ENCODE results near the gene IL19.

The IL19 gene

DNA sequence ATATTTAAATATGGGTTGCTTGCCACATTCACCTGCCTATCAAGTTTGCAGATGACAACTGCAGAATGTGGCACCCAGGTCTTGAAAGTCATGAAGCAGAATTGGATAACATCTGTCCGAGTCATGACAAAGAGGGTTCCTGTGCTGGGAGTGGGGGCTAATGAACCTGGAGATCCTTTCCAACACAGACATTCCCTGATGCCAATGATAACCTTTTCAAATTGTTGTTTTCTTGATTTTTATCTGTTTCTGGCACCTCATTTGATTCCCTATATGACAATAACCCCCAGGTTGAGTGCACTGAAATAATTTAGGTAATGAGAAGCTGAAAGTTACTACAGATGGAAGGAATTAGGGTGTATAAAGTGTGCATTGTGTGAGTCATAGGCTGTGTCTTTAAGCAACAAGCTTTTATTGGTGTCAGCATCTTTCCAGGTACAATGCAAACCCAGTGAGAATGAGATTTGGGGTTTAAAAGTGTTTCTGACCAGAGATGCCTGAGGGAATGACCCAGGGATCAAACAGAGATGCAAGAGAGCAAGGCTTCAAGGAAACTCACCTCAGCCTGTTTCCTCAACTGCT is 33.7 kb downstream of the IL19 start:
- no peaks in the 10 kb centered on the region for H3K9me3 ChIP-seq (ENCODE audit: insufficient read depth, low read depth, low read length)
- H4K20me1 ChIP-seq (ENCODE audit: insufficient read depth, low read length, poor library complexity, severe bottlenecking) = no peaks in the 10 kb centered on the region
- no peak overlapping the region for H2AFZ ChIP-seq (ENCODE audit: low read length)
- H3K36me3 ChIP-seq (ENCODE audit: insufficient read depth, low read length) = no peaks in the 10 kb centered on the region
- H3K9me2 ChIP-seq (replicated peaks; ENCODE audit: low read depth, low read length) = no peaks in the 10 kb centered on the region
- TF ChIP-seq EZH2phosphoT487 (IDR thresholded peaks at IDR 0.05; ENCODE audit: borderline replicate concordance) = no peak
- no peak for TF ChIP-seq CTCF (conservative IDR thresholded peaks at IDR 0.05; ENCODE audit: low read length)
- peak overlapping the region; percentile 41 for H3K4me2 ChIP-seq (ENCODE audit: low read depth, low read length, poor library complexity, severe bottlenecking)
- H3F3A ChIP-seq (ENCODE audit: low read depth) = no peaks in the 10 kb centered on the region
- peak overlapping the region; percentile 50 for H3K9ac ChIP-seq (ENCODE audit: low read depth, low read length, poor library complexity, severe bottlenecking)
- H3K79me2 ChIP-seq (ENCODE audit: insufficient read depth, low read length) = no peaks in the 10 kb centered on the region
- no peak overlapping the region for H3K4me3 ChIP-seq (ENCODE audit: low read length, poor library complexity, severe bottlenecking)
- H3K4me1 ChIP-seq (ENCODE audit: insufficient read depth, low read length, poor library complexity, severe bottlenecking) = peaks cover 52% of the 10 kb centered on the region
- no peaks in the 10 kb centered on the region for H3K27me3 ChIP-seq (ENCODE audit: insufficient read depth, low read length, poor library complexity, severe bottlenecking)

DNA sequence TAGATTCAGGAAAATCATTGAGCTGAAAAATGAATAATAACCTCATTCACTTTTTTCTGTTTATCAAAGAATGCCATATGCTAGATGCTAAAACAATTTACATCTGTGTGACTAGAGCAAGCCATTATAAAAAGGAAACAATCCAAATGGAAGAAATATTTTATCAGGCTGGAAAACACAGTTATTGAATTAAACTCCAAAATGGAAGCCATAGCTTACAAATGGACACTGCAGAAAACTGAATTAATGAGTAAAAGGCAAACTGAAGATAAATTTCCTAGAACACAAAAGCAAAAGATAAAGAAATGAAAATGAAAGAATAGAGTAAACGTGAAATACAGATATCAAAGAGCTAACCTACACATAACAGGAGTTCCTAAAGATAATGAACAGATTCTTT is 34.8 kb downstream of the IL19 start:
- Histone ChIP-seq H3F3A (ENCODE audit: low read depth) (no peaks in the 10 kb centered on the region), H3K27me3 (ENCODE audit: insufficient read depth, low read length, poor library complexity, severe bottlenecking) (no peaks in the 10 kb centered on the region), H3K9me3 (ENCODE audit: insufficient read depth, low read depth, low read length) (no peaks in the 10 kb centered on the region), H2AFZ (ENCODE audit: low read length) (no peak overlapping the region), H4K20me1 (ENCODE audit: insufficient read depth, low read length, poor library complexity, severe bottlenecking) (no peaks in the 10 kb centered on the region), H3K4me1 (ENCODE audit: insufficient read depth, low read length, poor library complexity, severe bottlenecking) (peaks cover 42% of the 10 kb centered on the region), H3K9ac (ENCODE audit: low read depth, low read length, poor library complexity, severe bottlenecking) (no peak overlapping the region), H3K36me3 (ENCODE audit: insufficient read depth, low read length) (no peaks in the 10 kb centered on the region), H3K4me3 (ENCODE audit: low read length, poor library complexity, severe bottlenecking) (no peak overlapping the region), H3K4me2 (ENCODE audit: low read depth, low read length, poor library complexity, severe bottlenecking) (no peak overlapping the region), H3K79me2 (ENCODE audit: insufficient read depth, low read length) (no peaks in the 10 kb centered on the region), H3K9me2 (replicated peaks; ENCODE audit: low read depth, low read length) (no peaks in the 10 kb centered on the region)
- no peak for TF ChIP-seq CTCF (conservative IDR thresholded peaks at IDR 0.05; ENCODE audit: low read length)
- TF ChIP-seq EZH2phosphoT487 (IDR thresholded peaks at IDR 0.05; ENCODE audit: borderline replicate concordance) = no peak

GRCh38 chr1:206808615-206809014 is 38.0 kb downstream of the IL19 start:
- Histone ChIP-seq H3K9me3 (ENCODE audit: insufficient read depth, low read depth, low read length) (peaks cover 9% of the 10 kb centered on the region; the same call in 1 of the 2 replicates), H3F3A (ENCODE audit: low read depth) (no peaks in the 10 kb centered on the region), H3K9me2 (replicated peaks; ENCODE audit: low read depth, low read length) (no peaks in the 10 kb centered on the region), H3K36me3 (ENCODE audit: insufficient read depth, low read length) (no peaks in the 10 kb centered on the region), H3K79me2 (ENCODE audit: insufficient read depth, low read length) (no peaks in the 10 kb centered on the region), H4K20me1 (ENCODE audit: insufficient read depth, low read length, poor library complexity, severe bottlenecking) (no peaks in the 10 kb centered on the region), H3K4me1 (ENCODE audit: insufficient read depth, low read length, poor library complexity, severe bottlenecking) (peaks cover 19% of the 10 kb centered on the region), H3K4me3 (ENCODE audit: low read length, poor library complexity, severe bottlenecking) (no peak overlapping the region), H3K27me3 (ENCODE audit: insufficient read depth, low read length, poor library complexity, severe bottlenecking) (no peaks in the 10 kb centered on the region), H2AFZ (ENCODE audit: low read length) (no peak overlapping the region), H3K9ac (ENCODE audit: low read depth, low read length, poor library complexity, severe bottlenecking) (no peak overlapping the region), H3K4me2 (ENCODE audit: low read depth, low read length, poor library complexity, severe bottlenecking) (no peak overlapping the region)
- TF ChIP-seq EZH2phosphoT487 (IDR thresholded peaks at IDR 0.05; ENCODE audit: borderline replicate concordance) = no peak
- TF ChIP-seq CTCF (conservative IDR thresholded peaks at IDR 0.05; ENCODE audit: low read length) = peak; percentile 75

Data from Loucy (cell line).